ENCODE results near the gene EYA2. TPM values are rescaled to one million over a fixed set of nuclear protein-coding genes. Genes with fewer than 3 reads are reported as not detected.

The EYA2 gene
- total and polyA plus RNA-seq, 2 donors, result 0.70 to 2.2 TPM

GRCh38 chr20:47124181-47124717 is 229.6 kb downstream of the EYA2 start:
- no peak overlapping the region for H3K4me3 ChIP-seq (ENCODE audit: low read depth, low read length)
- no peak overlapping the region for H3K27ac ChIP-seq (ENCODE audit: low read depth)
- no peaks in the 10 kb centered on the region for H3K36me3 ChIP-seq (ENCODE audit: insufficient read depth)
- H3K4me1 ChIP-seq (ENCODE audit: insufficient read depth), result no peaks in the 10 kb centered on the region
- WGBS, result 58% methylated on average over 3 of the region's 3 CpGs
- no peak for DNase-seq (ENCODE audit: extremely low spot score)

DNA sequence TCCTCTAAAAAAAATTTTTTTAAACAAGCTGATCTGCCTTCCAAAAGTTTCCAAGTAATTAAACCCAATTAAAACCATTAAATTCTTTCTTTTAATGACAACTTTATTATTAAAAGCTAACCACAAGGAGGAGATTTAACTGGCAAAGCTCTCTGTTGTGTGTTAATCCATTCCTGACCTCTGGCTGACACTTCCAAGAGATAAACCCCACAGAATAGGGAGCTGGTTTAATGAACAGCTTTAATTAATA is 230.8 kb downstream of the EYA2 start:
- Histone ChIP-seq H3K36me3 (ENCODE audit: insufficient read depth) (no peaks in the 10 kb centered on the region), H3K4me3 (ENCODE audit: low read depth, low read length) (no peak overlapping the region), H3K27ac (ENCODE audit: low read depth) (no peak overlapping the region), H3K4me1 (ENCODE audit: insufficient read depth) (no peaks in the 10 kb centered on the region)
- no peak for DNase-seq (ENCODE audit: extremely low spot score)

- no peak overlapping the region for H3K27ac ChIP-seq (ENCODE audit: low read depth)
- H3K36me3 ChIP-seq (ENCODE audit: insufficient read depth), result no peaks in the 10 kb centered on the region
- WGBS, result 72% methylated on average over 20 of the region's 20 CpGs
- H3K4me1 ChIP-seq (ENCODE audit: insufficient read depth), result no peaks in the 10 kb centered on the region
- peak; percentile 33 for DNase-seq (ENCODE audit: extremely low spot score)
- no peak overlapping the region for H3K4me3 ChIP-seq (ENCODE audit: low read depth, low read length)
These were observed 231.3 kb downstream of the EYA2 start for GRCh38 chr20:47125758-47126591.

- no peak overlapping the region for H3K27ac ChIP-seq (ENCODE audit: low read depth)
- H3K4me3 ChIP-seq (ENCODE audit: low read depth, low read length), result no peak overlapping the region
- no peaks in the 10 kb centered on the region for H3K4me1 ChIP-seq (ENCODE audit: insufficient read depth)
- no peaks in the 10 kb centered on the region for H3K36me3 ChIP-seq (ENCODE audit: insufficient read depth)
- WGBS, result 85% methylated on average over 5 of the region's 5 CpGs
- no peak for DNase-seq (ENCODE audit: extremely low spot score)
These were observed 232.1 kb downstream of the EYA2 start for GRCh38 chr20:47126709-47127108.

- Histone ChIP-seq H3K4me3 (ENCODE audit: low read depth, low read length) (no peak overlapping the region), H3K4me1 (ENCODE audit: insufficient read depth) (no peaks in the 10 kb centered on the region), H3K27ac (ENCODE audit: low read depth) (no peak overlapping the region), H3K36me3 (ENCODE audit: insufficient read depth) (no peaks in the 10 kb centered on the region)
- 69% methylated on average over 5 of the region's 5 CpGs for WGBS
- no peak for DNase-seq (ENCODE audit: extremely low spot score)
These were observed 232.9 kb downstream of the EYA2 start for GRCh38 chr20:47127546-47127945.

- H3K27ac ChIP-seq (ENCODE audit: low read depth), result no peak overlapping the region
- DNase-seq (ENCODE audit: extremely low spot score), result no peak
- H3K4me1 ChIP-seq (ENCODE audit: insufficient read depth), result no peaks in the 10 kb centered on the region
- 54% methylated on average over 6 of the region's 6 CpGs for WGBS
- no peak overlapping the region for H3K4me3 ChIP-seq (ENCODE audit: low read depth, low read length)
- no peaks in the 10 kb centered on the region for H3K36me3 ChIP-seq (ENCODE audit: insufficient read depth)
These were observed 233.4 kb downstream of the EYA2 start for GRCh38 chr20:47127999-47128398.

DNA sequence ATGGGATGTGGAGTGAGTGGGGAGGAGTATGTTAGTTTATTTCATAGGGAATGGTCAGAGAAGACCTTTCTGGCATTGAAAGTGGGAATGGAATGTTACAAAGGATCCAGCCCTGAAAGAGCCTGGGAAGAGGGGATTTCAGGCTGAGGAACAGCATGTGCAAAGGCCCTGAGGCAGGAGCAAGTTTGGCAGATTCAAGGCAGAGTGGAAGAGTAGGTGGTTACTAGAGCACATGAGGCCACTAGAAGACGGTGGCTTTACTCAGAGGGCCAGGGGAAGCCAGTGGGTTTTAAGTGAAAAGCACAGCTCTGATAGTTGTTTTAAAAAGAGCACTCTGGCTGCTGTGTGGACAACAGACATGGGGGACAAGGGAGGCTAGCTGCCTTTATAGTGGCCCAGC is 234.7 kb downstream of the EYA2 start:
- Histone ChIP-seq H3K4me1 (ENCODE audit: insufficient read depth) (no peaks in the 10 kb centered on the region), H3K36me3 (ENCODE audit: insufficient read depth) (no peaks in the 10 kb centered on the region), H3K27ac (ENCODE audit: low read depth) (no peak overlapping the region), H3K4me3 (ENCODE audit: low read depth, low read length) (no peak overlapping the region)
- 87% methylated on average over 1 of the region's 1 CpG for WGBS
- no peak for DNase-seq (ENCODE audit: extremely low spot score)

GRCh38 chr20:47133809-47134456 is 239.3 kb downstream of the EYA2 start:
- Histone ChIP-seq H3K36me3 (ENCODE audit: insufficient read depth) (no peaks in the 10 kb centered on the region), H3K27ac (ENCODE audit: low read depth) (no peak overlapping the region), H3K4me3 (ENCODE audit: low read depth, low read length) (no peak overlapping the region), H3K4me1 (ENCODE audit: insufficient read depth) (no peaks in the 10 kb centered on the region)
- no peak for DNase-seq (ENCODE audit: extremely low spot score)
- 83% methylated on average over 3 of the region's 3 CpGs for WGBS

GRCh38 chr20:47136782-47137181 is 242.1 kb downstream of the EYA2 start:
- Histone ChIP-seq H3K4me3 (ENCODE audit: low read depth, low read length) (no peak overlapping the region), H3K27ac (ENCODE audit: low read depth) (no peak overlapping the region), H3K36me3 (ENCODE audit: insufficient read depth) (no peaks in the 10 kb centered on the region), H3K4me1 (ENCODE audit: insufficient read depth) (no peaks in the 10 kb centered on the region)
- 77% methylated on average over 6 of the region's 6 CpGs for WGBS
- no peak for DNase-seq (ENCODE audit: extremely low spot score)

- H3K36me3 ChIP-seq (ENCODE audit: insufficient read depth), result no peaks in the 10 kb centered on the region
- no peak overlapping the region for H3K4me3 ChIP-seq (ENCODE audit: low read depth, low read length)
- H3K27ac ChIP-seq (ENCODE audit: low read depth), result no peak overlapping the region
- WGBS, result 54% methylated on average over 4 of the region's 4 CpGs
- H3K4me1 ChIP-seq (ENCODE audit: insufficient read depth), result no peaks in the 10 kb centered on the region
- DNase-seq (ENCODE audit: extremely low spot score), result no peak
These were observed 242.7 kb downstream of the EYA2 start for GRCh38 chr20:47137231-47137870.

- no peak for DNase-seq (ENCODE audit: extremely low spot score)
- Histone ChIP-seq H3K36me3 (ENCODE audit: insufficient read depth) (no peaks in the 10 kb centered on the region), H3K4me3 (ENCODE audit: low read depth, low read length) (no peak overlapping the region), H3K4me1 (ENCODE audit: insufficient read depth) (no peaks in the 10 kb centered on the region), H3K27ac (ENCODE audit: low read depth) (no peak overlapping the region)
- 74% methylated on average over 5 of the region's 5 CpGs for WGBS
These were observed 245.4 kb downstream of the EYA2 start for GRCh38 chr20:47139934-47140535.

GRCh38 chr20:47141350-47141921 is 246.8 kb downstream of the EYA2 start:
- H3K27ac ChIP-seq (ENCODE audit: low read depth), result no peak overlapping the region
- 98% methylated on average over 2 of the region's 2 CpGs for WGBS
- no peaks in the 10 kb centered on the region for H3K36me3 ChIP-seq (ENCODE audit: insufficient read depth)
- no peak overlapping the region for H3K4me3 ChIP-seq (ENCODE audit: low read depth, low read length)
- H3K4me1 ChIP-seq (ENCODE audit: insufficient read depth), result no peaks in the 10 kb centered on the region
- DNase-seq (ENCODE audit: extremely low spot score), result no peak

DNA sequence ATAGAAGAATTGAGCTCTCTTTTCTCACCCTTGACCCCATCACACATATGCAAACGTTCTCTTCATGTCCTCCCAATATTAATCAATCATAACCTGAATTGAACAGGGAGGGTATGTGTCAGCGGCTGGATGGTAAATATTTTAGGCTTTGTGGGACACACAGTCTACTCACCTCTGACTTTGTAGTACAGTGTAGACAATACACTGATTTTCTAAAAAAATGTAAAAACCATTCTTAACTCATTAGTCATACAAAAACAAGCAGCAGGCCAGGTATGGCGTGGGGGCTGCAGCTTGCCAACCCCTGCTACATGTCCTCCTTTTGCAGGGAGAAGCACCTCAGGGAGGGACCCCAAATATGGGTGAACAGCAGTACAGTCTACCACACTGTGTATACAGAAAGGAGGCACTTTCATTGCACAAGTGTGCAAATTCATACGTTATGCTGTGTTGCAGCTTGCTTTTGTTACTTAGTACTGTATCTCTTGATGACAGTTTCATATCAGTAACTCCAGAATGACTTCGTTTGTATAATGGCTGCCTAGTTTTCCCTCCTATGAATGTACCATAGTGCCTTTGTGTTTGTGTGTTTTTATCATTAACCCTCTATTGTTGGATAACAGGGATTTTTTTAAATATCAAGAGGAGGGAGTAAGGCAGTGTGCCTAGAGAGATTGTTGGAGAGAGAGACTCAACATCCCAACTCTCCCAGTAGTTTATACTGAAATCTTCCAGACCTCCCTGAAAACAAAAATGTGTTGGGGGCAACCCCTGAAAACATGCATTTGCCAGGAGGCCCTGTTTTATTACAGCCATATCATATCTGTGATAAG is 247.5 kb downstream of the EYA2 start:
- no peaks in the 10 kb centered on the region for H3K4me1 ChIP-seq (ENCODE audit: insufficient read depth)
- H3K36me3 ChIP-seq (ENCODE audit: insufficient read depth), result no peaks in the 10 kb centered on the region
- no peak for DNase-seq (ENCODE audit: extremely low spot score)
- H3K27ac ChIP-seq (ENCODE audit: low read depth), result no peak overlapping the region
- no peak overlapping the region for H3K4me3 ChIP-seq (ENCODE audit: low read depth, low read length)
- WGBS, result 74% methylated on average over 5 of the region's 5 CpGs

Data from urinary bladder (tissue), 4 donors.